GM12801 (cell line): Measurements from ENCODE around the gene GTF2F2.

Experiments
- TF ChIP-seq, protein P1 (sequence below): IDR thresholded peaks from one replicate; pipeline ENCODE4 v1.5.1; 2011; ENCODE audit warnings: control low read depth; ENCODE audit not compliant: insufficient read length; ENCODE audit errors: extremely low read depth

GTF2F2 gene, protein sequence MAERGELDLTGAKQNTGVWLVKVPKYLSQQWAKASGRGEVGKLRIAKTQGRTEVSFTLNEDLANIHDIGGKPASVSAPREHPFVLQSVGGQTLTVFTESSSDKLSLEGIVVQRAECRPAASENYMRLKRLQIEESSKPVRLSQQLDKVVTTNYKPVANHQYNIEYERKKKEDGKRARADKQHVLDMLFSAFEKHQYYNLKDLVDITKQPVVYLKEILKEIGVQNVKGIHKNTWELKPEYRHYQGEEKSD

DNA sequence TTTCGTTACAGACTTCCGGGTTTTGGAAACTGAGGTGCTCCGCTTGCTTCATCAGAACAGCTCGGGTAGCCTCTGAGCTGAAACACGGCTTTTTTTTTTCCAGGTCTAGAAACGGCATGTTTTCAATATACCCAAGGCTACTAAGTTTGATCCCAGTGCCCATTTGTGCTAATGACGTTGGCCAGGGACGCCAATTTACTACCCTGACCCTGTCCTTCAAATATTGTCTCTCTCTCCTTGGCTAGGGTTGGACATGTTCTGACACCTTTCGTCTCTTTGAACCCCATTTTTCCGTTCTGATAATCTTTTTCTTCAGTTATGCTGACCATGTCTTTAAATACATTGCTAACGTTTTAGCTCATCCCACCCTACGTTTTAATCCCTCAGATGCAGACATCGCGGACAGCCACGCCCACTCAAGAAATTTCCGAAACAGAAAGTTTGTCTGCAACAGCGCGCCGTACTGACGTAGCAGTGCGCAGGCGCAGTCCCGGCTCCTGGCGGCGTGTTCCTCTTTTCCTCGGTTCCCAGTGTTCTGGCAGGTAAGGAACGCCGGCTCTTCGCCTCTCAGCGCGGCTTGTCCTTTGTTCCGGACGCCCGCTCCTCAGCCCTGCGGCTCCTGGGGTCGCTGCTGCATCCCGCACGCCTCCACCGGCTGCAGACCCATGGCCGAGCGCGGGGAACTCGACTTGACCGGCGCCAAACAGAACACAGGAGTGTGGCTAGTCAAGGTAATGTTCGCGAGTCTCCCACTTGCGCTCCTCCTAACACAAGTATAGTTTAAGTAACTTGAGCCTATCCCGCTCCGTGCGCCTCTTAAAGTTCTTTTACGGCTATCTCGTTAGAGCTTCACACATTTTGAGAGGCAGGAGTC, at the start of gene GTF2F2:
Gene GTF2F2, plus strand, starts transcription at position 520 of the 874 bp plus-strand sequence. Its CDS starts 146 bp downstream, at position 666.
- TF ChIP-seq, protein P1, sequence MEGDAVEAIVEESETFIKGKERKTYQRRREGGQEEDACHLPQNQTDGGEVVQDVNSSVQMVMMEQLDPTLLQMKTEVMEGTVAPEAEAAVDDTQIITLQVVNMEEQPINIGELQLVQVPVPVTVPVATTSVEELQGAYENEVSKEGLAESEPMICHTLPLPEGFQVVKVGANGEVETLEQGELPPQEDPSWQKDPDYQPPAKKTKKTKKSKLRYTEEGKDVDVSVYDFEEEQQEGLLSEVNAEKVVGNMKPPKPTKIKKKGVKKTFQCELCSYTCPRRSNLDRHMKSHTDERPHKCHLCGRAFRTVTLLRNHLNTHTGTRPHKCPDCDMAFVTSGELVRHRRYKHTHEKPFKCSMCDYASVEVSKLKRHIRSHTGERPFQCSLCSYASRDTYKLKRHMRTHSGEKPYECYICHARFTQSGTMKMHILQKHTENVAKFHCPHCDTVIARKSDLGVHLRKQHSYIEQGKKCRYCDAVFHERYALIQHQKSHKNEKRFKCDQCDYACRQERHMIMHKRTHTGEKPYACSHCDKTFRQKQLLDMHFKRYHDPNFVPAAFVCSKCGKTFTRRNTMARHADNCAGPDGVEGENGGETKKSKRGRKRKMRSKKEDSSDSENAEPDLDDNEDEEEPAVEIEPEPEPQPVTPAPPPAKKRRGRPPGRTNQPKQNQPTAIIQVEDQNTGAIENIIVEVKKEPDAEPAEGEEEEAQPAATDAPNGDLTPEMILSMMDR: no peak

DNA sequence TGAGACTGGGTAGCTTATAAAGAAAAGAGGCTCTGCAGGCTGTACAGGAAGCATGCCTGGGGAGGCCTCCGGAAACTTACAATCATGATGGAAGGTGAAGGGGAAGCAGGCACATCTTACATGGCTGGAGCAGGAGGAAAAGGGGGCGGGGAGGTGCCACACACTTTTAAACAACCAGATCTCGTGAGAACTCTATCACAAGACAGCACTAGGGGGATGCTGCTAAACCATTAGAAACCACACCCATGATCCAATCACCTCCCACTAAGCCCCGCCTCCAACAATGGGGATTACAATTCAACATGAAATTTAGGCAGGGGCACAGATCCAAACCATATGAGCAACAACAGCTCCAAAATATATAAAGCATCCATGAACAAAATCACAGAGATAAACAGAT, 46.5 kb upstream of the GTF2F2 start:
- TF ChIP-seq, protein P1: no peak

DNA sequence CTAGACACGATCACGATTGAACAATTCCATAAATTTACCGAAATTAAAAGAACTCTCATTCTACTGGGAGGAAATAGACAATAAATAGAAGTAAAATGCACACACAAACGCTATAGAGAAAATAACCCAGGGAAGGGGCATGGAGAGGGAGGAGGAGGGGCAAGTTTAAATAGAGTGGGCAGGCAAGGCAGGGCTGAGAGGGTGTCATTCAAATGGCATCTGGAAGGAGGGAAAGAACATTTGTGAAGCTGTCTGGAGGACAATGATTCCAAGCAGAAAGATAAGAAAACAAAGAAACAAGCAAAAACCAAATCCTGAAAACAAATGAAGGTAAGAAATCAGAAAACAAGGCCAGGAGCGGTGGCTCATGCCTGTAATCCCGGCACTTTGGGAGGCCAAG, 45.6 kb upstream of the GTF2F2 start:
- TF ChIP-seq, protein P1: no peak

DNA sequence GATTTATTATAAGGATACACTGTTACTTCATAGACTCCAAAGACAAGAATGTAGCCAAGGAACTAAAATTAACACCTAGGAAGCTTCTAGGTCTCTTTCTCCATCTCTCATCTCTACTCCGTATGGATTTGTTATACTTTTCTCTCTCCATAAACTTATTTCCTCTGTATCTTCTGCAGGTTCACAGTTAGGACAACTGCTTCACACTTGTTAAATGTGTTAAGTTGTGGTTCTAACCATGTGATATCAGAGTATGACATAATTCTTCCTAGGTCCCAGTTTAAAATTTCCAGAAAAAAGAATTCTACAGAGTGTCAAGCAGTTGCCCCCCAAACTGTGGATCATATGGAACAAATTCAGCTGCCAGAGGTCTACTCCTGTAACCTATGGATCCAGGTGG, 42.3 kb upstream of the GTF2F2 start:
- TF ChIP-seq, protein P1: no peak

DNA sequence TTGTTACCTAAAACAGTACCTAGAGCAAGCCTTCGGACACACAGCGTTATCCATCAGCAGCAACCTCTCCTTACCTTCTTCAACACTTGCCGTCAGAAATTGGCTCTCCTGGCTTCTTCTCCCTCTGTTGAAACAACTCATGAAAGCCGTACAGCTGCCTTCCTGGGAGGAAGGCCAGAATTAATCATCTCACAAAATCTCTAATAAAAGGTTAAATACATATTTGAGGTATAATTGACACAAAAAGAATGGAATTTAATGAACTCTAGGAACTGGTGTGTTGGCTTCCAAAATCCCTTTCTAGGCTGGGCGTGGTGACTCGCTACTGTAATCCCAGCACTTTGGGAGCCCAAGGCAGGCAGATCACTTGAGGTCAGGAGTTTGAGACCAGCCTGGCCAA, 37.3 kb upstream of the GTF2F2 start:
- TF ChIP-seq, protein P1: no peak

DNA sequence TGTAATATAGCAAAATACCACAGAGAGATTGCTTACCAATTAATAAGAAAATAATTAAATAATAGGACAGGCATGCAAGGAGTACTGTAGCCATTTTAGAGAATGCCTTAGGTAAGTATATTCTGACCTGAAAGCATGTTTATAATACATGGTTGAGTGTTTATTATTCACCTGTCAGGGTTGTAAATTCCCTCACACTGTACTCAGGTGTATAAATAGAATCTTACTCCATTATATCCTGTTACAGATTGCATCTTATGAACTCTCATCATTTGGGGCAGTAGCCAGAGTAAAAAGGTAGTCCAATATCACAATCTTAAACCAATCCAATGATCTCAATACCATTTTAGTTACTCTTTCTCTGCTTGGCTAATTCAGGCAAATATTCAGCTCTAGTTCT, 35.8 kb upstream of the GTF2F2 start:
- TF ChIP-seq, protein P1: no peak

DNA sequence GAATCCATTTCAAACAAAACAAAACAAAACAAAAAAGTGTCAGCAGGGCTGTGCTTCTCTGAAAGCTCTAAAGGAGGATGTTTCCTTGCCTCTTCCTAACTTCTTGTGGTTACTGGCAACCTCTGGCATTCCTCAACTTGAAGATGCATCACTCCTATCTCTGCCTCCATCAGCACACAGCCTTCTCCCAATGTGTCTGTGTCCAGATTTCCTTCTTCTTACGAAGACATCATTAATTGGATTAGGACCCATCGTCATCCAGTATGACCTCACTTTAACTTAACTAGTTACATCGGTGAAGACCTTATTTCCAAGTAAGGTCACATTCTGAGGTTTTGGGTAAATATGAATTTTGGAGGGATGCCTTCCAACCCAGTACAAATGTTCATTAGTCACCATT, 33.8 kb upstream of the GTF2F2 start:
- TF ChIP-seq, protein P1: no peak
